Muscle of back (tissue), 11 donors: ENCODE measurements around the gene HIGD1A. TPM values are rescaled to one million over a fixed set of nuclear protein-coding genes. Genes with fewer than 3 reads are reported as not detected.

Experiments
- DNase-seq, 3 donors: peaks; one replicate each; pipeline versions ENCODE4 v3.0.0 to v3.0.0-alpha.2; 2013
- polyA plus RNA-seq, 10 donors: library from polyadenylated mRNA; unstranded; fragments of 120-200 nt; gene quantifications; one replicate each; pipeline ENCODE4 v1.2.1, GENCODE V29; 2013; ENCODE audit not compliant: insufficient read length in 10 of 10

HIGD1A gene
- polyA plus RNA-seq, 10 donors, result 76.6 to 96.1 (median 84.9) TPM

DNA sequence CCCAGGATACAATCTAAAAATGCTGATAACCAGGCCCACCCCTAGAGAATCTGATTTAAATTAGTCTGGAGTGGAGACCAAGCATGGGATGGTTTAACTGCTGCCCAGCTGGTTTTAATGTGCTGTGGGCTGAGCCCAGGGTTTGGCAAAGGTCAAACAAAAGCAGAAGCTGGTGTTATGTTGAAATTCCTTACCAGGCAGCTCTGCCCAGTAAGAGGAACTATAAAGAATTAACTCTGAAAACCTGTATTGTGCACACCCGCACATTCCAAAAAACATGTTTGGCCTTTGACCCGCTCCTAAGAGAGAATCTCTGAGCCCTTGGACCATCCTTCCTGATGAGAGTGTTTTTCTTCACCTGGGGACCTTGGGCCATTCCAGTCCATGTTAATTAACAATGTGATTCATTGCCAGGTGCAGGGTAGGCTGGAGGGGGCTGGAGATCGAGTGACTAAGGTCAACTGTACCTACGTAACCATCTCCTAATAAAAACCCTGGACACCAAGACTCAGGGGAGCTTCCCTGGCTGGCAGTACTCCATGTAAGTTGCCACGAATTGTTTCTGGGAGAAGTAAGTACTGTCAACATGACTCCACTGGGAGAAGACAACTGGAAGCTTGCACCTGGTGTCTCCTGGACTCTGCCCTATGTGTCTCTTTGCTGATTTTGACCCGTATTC, 42.1 kb downstream of the HIGD1A start:
- DNase-seq, result no peak

DNA sequence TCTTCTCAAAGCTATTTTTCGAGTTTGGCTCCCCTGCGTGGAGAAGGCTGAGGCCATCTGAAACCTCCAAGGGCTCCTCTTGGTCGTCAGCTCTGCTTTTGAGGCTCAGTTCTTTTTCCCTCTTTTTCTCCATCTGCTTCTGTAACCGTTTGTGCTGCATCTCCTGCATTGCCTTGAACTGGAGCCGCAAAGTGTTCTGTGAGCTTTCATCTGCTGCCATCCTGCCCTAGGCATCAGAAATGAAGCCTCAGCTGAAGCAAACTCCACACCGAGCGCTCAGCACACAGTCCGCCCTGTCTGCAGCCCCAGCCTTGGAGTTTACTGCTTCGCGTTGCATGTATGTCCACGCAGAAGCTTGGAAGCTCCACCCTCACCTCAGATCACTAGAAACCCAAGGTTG, 46.2 kb downstream of the HIGD1A start:
- no peak for DNase-seq

DNA sequence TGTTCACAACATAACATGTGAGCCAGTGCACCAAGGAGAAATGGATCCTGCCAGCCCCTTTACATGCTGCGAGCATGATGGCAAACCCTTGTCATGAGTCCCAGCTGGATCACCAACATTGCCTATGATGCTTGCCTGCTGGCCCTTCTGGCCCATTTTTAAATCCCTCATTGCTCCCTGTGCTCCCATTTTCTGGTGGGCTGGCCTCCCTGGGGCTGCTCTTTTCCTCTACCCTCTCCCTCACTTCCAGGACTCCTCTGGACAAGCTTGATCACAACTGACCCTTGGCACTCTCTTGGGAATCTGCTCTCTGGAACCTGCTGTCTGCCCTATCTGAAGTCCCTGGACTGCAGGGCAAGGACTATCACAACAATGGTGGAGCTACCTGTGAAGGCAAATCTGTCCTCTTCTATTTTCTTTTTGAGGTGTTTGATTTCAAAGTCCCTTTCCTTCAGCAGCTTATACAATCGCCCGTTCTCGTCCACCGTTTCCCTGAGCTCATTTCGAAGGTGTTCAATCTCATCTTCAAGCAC, 47.5 kb downstream of the HIGD1A start:
- DNase-seq, result no peak

DNA sequence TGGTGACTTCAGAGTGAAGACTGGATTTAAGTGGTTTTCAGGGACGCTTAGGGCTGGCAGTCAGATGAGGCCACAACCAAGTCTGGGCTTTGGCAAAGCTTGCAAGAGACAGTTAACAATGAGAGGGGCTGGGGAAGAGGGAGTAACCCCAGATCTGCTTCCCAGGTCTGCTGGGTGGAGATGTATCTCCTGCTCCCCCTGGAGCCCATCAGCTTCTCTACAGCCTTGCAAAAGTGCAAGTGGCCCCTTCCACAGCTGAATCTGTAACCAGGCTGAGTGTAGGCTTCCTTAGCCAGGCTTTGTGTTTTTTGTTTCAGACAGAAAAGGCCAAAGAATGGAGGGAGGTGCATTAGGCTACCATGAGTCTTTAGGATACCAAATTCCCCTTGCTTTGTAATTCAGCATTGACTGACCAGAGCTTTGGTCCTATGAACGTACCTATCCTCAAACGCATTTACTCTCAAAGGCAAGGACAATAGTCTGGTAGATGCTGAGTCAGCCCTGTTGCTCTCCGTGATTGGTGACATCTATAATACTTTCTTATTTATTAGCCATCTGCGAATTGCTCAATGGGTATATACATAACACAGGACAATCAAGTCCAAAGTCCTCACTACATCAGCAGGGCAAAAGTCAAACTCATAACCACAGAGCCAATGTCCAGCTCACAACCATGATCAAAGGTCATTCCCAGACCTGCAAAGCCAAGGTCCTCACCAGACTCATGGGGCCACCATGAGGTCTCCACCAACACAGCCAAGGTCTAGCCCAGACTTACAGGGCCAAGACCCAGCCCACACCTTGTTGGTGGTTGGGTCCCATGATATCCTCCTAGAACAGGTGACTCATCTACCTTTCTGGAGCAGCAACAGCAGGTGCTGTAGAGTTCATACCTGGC, 48.4 kb downstream of the HIGD1A start:
- no peak for DNase-seq

DNA sequence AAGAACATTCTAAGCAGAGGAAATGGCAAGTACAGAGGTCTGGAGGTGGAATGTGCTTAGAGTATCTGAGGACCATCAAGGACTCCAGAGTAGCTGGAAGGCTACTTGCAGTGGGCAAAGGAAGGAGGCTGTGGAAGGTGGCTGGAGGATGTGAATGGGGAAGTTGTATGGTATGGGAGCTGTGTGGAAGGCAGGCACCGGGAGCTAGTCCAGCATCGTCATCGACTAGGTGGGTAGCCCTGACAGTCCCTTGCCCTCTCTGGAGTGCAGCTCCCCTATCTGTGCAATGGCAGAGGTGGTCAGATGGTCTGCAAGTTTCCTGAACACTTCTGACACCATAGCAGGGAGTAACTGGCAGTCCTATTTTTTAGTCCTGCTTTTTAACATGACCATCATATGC, 50.5 kb downstream of the HIGD1A start:
- no peak for DNase-seq

DNA sequence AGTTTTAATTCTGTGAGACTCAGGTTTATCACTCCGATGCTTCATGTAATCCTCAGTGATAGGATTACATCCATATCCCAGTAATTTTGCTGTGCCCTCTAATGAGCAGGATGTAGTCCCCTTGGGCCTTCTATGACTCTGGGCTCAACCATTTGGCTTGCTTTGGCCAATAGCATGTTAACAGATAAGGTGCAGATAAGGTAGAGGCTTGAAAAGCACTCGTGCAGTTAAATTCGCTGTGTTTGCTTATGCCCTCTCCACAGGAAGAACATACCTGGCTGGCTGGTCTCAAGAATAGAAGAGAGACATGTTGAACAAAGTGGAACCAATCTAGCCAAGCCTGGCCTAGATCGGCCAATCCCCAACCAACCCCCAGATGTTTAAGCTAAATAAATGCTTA, 51.3 kb downstream of the HIGD1A start:
- no peak for DNase-seq

DNA sequence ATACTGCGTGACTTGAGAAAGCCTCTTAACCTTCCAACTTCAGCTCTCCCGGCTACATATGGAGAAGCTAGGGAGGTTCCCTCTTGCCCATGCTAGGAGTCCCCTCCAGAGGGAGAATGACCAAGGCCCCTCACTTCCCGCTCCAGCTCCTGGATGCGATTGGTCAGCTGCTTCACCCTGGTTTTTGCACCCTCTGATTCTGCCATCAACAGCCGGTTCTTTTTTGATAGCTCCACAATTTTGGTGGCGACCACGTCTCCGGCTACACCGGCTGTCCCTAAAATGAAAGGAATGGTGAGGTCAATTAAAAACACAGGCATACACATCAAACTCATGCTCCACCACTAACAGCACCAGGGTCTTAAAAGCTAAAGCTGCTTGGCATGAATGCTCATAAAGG, 51.8 kb downstream of the HIGD1A start:
- no peak for DNase-seq

DNA sequence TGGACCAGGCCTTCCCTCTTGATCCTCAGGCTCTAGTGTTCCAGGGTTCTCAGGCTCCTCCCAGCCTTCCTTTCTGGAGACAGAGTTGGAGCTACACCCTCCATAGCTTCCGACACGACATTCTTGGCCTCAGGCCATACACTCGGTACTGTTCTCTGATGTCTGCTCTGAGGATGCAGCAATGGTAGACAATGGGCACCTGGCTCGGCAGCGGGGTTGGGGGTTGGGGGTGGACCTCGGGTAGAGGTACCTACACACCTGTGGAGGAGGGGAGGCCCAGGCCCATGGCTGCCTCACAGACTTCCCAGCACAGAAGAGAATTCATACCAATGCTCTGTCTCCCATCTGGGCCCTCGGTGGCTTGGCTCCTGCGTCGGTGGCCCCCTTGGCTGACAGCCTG, 52.7 kb downstream of the HIGD1A start:
- no peak for DNase-seq

DNA sequence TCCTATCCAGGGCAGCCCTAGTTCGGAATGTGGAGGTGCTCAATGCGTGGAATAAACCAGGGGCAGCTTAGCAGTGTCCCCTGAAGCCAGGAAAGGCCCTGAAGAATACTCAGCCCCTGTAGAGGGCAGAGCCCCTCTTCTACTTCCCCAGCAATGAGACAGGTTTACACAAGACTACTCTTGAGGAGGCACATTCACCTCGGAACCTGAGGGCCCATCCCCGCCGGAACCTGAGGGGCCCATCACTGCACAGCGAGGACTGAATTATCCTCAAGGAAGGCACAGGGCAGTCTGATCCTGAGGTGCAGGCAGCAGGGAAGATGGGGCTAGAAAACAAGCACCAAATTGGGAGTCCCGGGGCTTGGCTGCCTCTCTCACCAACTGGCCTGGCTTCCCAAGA, 53.5 kb downstream of the HIGD1A start:
- DNase-seq, result no peak

DNA sequence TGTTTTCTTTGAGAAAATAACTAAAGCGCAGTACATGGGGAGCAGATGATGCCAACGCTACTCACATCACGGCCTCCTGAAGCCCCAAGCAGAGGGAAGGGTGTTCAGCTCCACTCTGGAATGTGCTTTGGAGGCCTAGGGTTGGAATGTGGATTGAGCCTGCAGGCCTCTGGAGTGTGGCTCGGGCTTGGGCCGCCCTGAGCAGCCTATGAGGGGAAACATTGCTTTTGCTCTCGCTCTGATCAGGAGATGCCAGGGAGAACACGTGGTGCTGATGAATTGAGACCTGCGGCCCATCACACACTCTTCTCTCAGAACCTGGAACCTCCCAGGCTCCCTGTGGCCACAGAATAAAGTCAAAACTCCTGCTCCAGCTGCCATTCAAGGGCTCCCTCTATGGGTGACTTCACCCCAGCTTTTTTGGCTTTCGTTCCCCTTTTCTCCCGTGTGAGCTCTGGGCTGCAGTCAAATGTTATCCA, 54.5 kb downstream of the HIGD1A start:
- peak in 1 of 3 donors; percentile 40 for DNase-seq

DNA sequence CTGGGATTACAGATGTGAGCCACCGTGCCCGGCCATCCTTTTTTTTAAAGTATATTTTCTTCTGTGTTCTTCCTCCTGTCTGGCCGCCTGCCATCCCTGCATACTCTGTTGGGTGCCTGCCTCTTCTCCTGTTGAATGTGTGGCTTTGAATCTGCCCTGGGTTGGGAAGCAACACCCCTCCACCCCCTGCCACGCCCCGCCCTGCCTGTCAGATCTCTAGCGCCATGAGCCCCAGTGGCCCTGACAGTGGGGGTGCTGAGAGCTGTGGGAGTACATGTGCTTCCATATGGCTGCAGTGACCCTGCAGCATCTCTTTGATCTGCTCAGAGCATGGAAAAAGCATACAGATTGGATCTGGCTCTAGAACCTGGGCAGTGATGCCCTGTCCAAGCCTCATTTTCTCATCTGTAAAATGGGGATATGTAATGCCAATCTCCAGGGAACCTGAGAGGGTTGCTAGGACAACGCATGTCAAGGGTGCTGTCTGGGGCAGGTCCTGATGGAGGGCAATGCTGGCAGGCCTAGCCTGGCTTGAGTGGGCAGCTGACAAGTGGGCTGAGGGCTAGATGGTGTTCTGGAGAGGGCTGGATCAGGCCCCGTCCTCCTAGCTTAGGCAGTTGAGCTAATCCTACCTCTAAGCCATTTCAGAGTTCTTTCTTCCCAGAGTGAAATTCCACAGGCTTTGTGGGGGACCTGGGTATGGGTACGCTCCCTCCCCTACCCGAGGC, 55.1 kb downstream of the HIGD1A start:
- DNase-seq, result no peak

DNA sequence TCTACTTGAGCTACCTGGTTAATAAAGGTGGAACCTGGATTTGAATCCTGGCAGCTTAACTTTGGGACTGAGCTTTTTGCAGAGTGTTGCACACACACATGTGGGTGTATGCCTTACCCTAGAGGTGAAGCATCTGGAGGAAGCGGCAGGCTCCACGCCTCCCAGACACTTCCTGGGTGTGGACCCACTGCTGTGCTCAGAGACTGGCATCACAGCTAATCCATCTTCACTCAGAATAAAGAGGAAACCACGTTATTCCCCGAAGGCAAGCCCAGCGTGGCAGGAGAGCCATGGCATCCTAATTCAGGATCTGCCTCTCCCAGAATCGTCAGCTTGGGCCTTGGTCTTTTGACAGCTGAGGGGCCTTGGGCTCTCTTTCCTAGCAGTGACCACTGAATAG, 56.7 kb downstream of the HIGD1A start:
- DNase-seq, result no peak

DNA sequence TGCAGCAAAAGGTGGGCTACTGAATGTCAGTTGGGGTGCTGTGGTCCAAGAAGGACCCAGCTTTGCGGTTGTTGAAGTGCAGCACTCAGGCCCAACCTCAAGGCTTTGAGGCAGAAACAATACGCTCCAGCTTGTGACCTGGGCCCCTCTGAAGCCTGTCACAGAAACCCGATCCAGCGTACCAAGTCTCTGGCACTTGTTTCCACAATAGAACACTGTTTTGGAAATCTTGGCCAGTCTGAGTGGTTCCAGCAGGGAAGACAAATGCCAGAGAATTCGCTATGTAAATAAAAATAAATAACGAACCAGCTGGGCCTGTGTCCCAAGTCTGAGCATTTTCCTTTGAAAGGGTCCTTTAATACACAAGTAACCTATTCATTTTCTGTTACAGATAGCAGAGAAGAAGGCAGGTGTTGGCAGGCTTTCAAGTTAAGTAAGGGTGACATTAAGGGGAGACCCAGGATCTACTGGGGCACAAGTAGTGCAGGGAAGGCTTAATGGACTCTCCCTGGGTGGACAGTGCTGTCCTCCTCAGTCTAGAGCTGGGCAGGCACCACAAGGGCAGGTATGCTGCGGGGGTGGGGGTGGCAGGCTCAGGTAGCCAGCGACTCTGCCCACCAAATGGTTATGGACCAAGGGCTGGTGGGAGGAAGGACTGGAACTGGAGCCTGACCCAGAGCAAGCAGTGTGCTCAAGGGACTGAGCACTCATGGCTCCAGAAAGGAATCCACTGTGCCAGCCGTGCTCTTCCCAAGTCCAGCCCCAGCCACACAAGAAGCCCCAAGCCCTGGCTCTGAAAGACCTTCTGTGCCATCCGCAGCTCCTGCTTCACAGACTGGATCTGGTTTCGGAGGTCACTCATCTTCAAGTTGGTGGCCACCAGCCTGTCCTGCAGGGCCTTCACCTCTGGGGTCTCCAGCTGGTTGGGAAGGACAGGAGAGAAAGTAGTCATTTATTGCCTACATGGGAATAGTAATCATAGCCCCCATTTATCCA, 57.5 kb downstream of the HIGD1A start:
- peak in 1 of 3 donors; percentile 37 for DNase-seq

DNA sequence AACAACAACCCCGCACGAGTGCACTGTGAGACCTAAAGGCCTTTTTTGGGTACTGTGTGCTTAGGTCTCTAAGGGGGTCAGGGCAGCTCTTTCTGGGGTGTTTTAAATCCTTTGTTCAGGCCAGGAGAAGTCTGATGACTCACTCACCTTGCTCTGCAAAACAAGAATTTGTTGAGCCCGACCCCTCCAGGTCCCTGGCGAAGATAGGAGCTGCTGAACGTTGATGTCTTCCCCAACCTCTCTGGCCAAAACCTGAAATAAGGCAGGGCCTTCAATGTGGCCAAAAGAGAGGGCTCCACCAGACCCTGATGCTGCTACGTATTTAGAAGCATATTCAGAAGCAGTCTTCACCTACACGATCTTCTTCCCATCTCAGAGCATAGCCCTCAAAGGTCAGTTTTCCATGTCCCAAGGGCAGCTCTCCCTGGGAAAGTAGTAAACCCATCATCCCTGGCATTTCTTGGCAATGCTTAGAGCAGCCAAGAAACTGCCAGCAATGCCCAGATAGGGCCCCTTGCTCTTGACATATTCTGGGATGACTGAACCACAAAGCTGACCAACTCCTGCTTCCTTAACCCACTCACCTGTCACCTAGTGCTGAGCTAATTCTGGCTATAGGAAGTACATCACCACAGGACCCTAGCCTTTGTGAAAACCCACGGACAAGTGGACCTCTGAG, 58.4 kb downstream of the HIGD1A start:
- no peak for DNase-seq

DNA sequence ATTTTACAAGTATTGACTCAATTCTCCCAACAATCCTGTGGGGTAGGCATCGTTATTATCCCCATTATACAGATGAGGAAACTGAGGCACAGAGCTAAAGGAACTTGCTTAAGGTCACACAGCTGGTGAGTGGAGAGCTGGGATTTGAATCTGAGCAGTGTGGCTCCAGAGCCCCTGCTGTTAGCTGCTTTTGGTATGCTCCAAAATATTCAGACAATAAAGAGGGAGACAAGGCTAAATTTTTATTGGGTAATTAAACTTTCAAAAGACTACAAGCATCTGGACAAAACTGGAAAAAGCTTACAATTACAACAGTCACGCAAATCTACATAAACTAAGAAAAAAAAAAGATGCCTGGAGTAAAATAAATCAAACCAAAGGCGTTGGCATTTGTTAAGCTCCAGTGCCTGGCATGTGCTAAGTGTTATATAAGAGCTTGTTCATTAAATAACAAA, 59.0 kb downstream of the HIGD1A start:
- no peak for DNase-seq

DNA sequence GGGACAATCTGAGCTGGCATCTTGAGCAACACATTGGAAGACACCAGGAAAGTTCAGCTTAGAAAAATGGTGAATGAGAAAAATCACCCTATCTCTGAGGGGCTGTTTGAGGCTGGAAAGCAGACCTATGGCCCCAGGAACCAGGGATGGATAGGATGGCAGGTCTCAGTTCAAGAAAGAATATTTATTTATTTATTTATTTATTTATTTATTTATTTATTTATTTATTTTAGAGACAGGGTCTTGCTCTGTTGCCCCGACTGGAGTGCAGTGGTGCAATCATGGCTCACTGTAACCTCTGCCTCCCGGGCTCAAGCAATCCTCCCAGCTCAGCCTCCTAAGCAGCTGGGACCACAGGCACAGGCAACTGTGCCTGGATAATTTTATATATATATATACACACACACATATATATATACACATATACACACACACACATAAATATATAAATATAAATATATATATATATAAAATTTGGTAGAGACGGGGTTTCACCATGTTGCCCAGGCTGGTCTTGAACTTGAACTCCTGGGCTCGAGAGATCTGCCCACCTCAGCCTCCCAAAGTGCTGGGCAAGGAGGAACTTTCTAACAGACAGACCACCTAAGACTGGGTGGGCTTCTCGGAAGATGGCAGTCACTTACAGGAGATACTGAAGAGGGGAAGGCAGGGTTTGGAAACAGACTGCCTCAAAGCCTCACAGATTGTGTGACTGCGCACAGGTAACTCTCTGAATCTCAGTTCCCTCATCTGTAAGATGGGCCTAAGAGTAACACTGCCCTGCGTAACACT, 60.9 kb downstream of the HIGD1A start:
- DNase-seq, result no peak

DNA sequence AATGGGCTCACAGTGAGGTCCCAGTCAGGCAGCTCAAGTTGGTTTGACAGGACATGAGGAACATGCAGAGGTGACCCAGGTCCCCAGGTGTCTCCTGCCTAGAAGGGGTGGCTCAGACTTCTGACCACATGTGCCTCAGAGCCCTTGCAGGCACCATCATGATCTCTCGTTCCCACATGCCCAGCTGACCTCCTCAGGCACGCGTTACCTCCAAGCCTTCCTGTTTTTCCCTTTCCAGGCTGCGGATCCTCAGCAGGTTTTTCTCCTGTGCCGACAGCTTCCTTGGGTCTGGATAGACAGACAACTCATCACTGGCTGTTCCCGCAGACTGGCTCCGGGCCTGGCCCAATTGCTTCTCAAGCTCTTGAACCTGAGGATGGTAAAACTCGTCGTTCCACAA, 61.6 kb downstream of the HIGD1A start:
- no peak for DNase-seq

DNA sequence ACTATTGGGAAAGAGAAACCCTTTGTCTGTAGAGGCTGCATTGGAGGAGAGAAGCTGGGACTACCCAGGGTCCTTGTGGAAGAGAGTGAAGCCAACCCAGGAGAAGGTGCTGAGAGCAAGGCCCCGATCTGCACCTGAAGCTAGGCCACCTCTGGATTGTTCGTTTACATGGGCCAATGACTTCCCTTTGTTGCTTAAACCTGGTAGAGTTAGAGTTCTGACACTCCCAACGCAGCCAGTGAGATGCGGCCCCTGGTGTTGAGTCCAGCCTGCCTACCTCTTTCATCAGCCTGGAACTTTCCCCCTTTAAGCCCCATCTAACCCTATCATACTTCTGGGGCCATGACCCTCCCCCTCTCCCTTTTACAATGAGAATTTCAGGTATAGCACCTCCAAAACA, 62.0 kb downstream of the HIGD1A start:
- DNase-seq, result no peak

DNA sequence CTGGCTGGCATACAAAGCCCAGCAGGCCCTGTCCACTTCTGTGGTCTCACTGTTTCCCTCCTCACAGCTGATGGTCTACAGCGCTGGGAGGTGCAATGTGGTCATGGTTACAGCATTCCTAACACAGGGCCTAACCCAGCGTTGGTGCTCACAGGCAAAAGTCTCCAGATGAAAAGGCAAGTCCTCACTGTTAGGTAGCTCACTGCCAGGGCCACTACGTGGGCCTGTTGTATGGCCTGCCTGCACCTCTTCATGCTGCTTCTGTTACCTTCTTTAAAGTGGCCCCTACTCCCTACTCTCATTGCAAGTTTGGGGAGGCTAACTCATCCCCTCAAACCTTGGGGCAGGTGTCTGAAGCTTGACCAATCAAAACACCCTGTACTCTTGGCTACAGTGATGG, 62.5 kb downstream of the HIGD1A start:
- DNase-seq, result no peak
